Activated CD8-positive, alpha-beta T cell treated with anti-CD3 and anti-CD28 coated beads for 36 hours (primary cell): ENCODE data around the gene TNIK. TPM values are rescaled to one million over a fixed set of nuclear protein-coding genes. Genes with fewer than 3 reads are reported as not detected.

ENCODE experiments used
- ATAC-seq: fragments of 200-7000 bp; cut with Tn5 transposase; one replicate; pipeline ENCODE4 v1.10.0; 2021; ENCODE audit warnings: mild to moderate bottlenecking, moderate library complexity
- CTCF ChIA-PET: fragments of 350-600 bp; sonication (Branson Sonifier 250); formaldehyde crosslinking; loops from one replicate; lab custom pipeline; 2021; ENCODE audit warnings: antibody characterized with exemption; lab: Charles Lee
- POLR2A ChIA-PET: fragments of 350-600 bp; sonication (Branson Sonifier 250); formaldehyde crosslinking; loops from one replicate; lab custom pipeline; 2021; ENCODE audit warnings: antibody characterized with exemption; lab: Charles Lee
- DNase-seq: peaks from one replicate; pipeline ENCODE4 v3.0.0-alpha.2; 2020
- H3K27ac Mint-ChIP-seq: one replicate; pipeline ENCODE4 v1.8.0; 2021; ENCODE audit warnings: mild to moderate bottlenecking, mixed read lengths
- H3K27me3 Mint-ChIP-seq: one replicate; pipeline ENCODE4 v1.8.0; 2021; ENCODE audit warnings: mixed read lengths
- H3K36me3 Mint-ChIP-seq: one replicate; pipeline ENCODE4 v1.8.0; 2021; ENCODE audit warnings: low read depth, mixed read lengths
- H3K4me1 Mint-ChIP-seq: one replicate; pipeline ENCODE4 v1.8.0; 2021; ENCODE audit warnings: low read depth, mixed read lengths
- H3K4me3 Mint-ChIP-seq: one replicate; pipeline ENCODE4 v1.8.0; 2021; ENCODE audit warnings: mild to moderate bottlenecking, moderate library complexity, mixed read lengths
- H3K9me3 Mint-ChIP-seq: one replicate; pipeline ENCODE4 v1.8.0; 2021; ENCODE audit warnings: mixed read lengths
- intact Hi-C: fragments of 100-400 bp; cut with micrococcal nuclease; formaldehyde crosslinking; loops from one replicate; pipeline ENCODE4 v1.10.0; 2022
- total RNA-seq, 2 experiments: library from RNA; stranded (reverse); gene quantifications; one replicate each; pipeline ENCODE4 v1.2.3, GENCODE V29; 2021
- TF ChIP-seq, protein P1 (sequence below): fragments of 200-600 bp; IDR thresholded peaks from one replicate; pipeline ENCODE4 v1.8.0; 2022; ENCODE audit warnings: antibody characterized with exemption, mild to moderate bottlenecking

TNIK gene
- total RNA-seq, 2 experiments from 2014 or later = 25.1 to 28.8 TPM

DNA sequence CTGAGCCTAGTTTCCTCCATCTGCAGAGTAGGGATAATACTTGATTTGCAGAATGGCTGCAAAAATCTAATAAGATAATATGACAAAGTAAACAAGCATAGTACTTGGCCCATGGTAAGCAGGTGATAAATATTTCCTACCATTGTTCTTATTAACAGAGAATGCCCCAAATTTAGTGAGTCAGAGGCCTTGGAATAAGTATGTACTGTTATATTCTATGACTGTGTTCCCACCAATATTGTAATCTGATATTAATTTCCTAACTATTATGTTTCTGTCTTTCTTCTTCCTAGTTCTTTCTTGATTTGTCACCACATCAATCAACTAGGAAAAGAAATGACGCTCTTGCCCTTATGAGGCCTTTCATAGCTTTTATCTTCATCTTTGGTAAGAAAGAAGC lies 255.3 kb downstream of the TNIK start:
- POLR2A ChIA-PET = no interaction called here

DNA sequence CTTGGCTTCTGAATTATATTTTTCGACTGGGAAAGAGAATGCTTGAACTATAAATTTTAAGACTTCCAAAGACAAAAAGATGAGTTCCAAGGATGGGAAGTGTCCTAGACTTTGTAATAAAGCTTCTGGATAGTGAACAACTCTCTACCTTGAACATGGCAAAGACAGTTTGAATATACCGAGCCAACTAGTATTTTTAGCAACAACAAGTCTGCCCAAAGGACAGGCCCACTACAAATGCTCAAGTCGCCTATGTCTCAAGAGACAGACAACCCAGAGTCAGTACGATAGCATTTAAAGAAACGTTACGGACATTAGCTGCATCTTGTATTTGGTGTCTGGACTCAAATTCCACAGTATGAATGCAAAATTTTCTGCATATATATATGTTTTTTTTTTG lies 258.4 kb downstream of the TNIK start:
- no peak for ATAC-seq
- ChIA-PET CTCF (interaction anchor here (0.6 to 1.2 kb wide), 3 partner anchors 14 to 278 kb away, joined by 3 to 4 read pairs (median 3); no protein-coding TSS in a partner anchor), POLR2A (no interaction called here)
- Mint-ChIP-seq H3K9me3 (no peaks in the 10 kb centered on the region), H3K27ac (no peak overlapping the region), H3K4me1 (peaks cover 22% of the 10 kb centered on the region), H3K4me3 (no peak overlapping the region), H3K36me3 (peaks cover 29% of the 10 kb centered on the region), H3K27me3 (no peaks in the 10 kb centered on the region)
- TF ChIP-seq, protein P1, sequence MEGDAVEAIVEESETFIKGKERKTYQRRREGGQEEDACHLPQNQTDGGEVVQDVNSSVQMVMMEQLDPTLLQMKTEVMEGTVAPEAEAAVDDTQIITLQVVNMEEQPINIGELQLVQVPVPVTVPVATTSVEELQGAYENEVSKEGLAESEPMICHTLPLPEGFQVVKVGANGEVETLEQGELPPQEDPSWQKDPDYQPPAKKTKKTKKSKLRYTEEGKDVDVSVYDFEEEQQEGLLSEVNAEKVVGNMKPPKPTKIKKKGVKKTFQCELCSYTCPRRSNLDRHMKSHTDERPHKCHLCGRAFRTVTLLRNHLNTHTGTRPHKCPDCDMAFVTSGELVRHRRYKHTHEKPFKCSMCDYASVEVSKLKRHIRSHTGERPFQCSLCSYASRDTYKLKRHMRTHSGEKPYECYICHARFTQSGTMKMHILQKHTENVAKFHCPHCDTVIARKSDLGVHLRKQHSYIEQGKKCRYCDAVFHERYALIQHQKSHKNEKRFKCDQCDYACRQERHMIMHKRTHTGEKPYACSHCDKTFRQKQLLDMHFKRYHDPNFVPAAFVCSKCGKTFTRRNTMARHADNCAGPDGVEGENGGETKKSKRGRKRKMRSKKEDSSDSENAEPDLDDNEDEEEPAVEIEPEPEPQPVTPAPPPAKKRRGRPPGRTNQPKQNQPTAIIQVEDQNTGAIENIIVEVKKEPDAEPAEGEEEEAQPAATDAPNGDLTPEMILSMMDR = no peak
- DNase-seq = no peak
- intact Hi-C loops = no loop called here

More for the DNA sequence above, 255.3 kb downstream of the TNIK start:
- CTCF ChIA-PET = interaction anchor here (0.9 to 1.4 kb wide), 2 partner anchors 42 to 176 kb away, joined by 3 read pairs; no protein-coding TSS in a partner anchor
- Mint-ChIP-seq H3K4me1 (peaks cover 15% of the 10 kb centered on the region), H3K27me3 (no peaks in the 10 kb centered on the region), H3K27ac (no peak overlapping the region), H3K9me3 (no peaks in the 10 kb centered on the region), H3K36me3 (peaks cover 28% of the 10 kb centered on the region), H3K4me3 (no peak overlapping the region)
- ATAC-seq (no peak), DNase-seq (no peak)
- intact Hi-C loops = no loop called here
- TF ChIP-seq, protein P1 = no peak

DNA sequence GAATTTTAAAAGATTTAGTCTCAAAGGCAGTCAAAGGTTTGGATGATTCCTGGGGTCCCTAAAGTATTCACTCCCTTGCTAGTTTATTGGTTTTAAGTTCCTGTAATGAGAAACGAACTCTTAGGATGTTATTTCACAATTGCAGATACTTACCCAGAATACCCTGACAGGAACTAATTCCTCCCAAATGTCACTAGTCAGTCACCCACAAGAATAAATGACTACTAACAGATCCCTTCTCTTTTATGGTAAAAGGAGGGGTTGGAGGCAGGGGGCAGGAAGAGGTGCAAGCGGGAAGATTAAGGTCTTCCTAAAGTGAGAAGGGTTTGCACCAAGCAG lies 259.5 kb downstream of the TNIK start:
- CTCF ChIA-PET = no interaction called here
- H3K27me3 Mint-ChIP-seq = no peaks in the 10 kb centered on the region

DNA sequence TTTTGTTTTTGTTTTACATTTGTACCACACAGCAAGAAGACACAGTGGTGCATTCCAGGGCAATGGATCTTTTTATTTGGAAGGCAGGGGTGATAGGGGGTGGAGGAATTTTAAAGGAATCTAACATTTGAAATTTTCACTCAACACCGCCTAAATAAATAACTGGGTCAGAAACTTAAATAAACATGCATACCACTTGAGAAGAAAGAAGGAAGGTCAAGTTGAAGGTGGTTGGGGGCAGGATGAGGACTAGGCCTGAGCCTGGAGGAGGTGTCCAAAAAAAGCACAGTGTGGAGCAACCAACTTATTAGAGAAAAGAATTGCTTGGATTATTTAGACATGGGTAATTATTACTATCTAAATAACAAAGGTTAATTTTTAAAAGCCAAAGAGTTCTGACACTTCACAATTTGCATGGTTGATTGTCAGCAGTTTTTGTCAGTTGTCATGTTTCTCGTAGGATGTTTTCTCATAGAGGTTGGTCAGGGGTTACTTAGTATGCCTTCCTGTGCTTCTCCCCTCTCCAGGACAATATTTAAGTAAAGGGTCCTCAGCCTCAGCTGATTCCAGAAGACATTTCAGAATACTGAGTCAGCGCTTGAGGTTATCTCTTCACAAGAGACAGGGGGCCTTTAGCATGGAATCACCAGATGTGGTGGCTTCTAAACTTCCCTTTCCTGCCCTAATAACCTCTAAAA lies 260.0 kb downstream of the TNIK start:
- H3K27me3 Mint-ChIP-seq = no peaks in the 10 kb centered on the region
- ChIA-PET POLR2A (no interaction called here), CTCF (no interaction called here)
- TF ChIP-seq, protein P1 = no peak
- DNase-seq (no peak), ATAC-seq (no peak)
- H3K36me3 Mint-ChIP-seq = peaks cover 20% of the 10 kb centered on the region
- H3K4me3 Mint-ChIP-seq = no peak overlapping the region
- no peak overlapping the region for H3K27ac Mint-ChIP-seq
- intact Hi-C loops = no loop called here
- peaks cover 9% of the 10 kb centered on the region for H3K4me1 Mint-ChIP-seq
- H3K9me3 Mint-ChIP-seq = no peaks in the 10 kb centered on the region

More for the DNA sequence above, 259.5 kb downstream of the TNIK start:
- TF ChIP-seq, protein P1 = no peak
- H3K36me3 Mint-ChIP-seq = peaks cover 24% of the 10 kb centered on the region
- H3K27ac Mint-ChIP-seq = no peak overlapping the region
- ATAC-seq = no peak
- no peak overlapping the region for H3K4me3 Mint-ChIP-seq
- POLR2A ChIA-PET = no interaction called here
- no peak for DNase-seq
- H3K4me1 Mint-ChIP-seq = peaks cover 14% of the 10 kb centered on the region
- no peaks in the 10 kb centered on the region for H3K9me3 Mint-ChIP-seq
- intact Hi-C loops = no loop called here

DNA sequence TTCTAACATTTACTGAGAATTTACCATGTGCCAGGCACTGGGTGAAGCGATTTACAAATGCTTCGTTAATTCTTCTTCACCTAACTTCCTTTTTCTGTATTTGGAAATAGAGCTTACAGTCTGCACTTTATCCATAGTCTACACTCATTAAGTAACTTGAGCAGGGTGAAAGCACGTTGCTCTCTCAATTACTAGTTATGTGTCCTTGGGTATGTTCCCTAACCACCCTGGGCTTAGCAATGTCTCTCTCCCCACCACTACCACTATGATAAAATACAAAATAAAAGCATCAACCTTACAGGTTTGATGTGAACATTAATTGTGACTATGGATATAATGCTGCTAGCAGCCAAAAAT lies 260.8 kb downstream of the TNIK start:
- DNase-seq (no peak), ATAC-seq (no peak)
- Mint-ChIP-seq H3K4me1 (peaks cover 8% of the 10 kb centered on the region), H3K27ac (no peak overlapping the region), H3K27me3 (no peaks in the 10 kb centered on the region), H3K4me3 (no peak overlapping the region), H3K9me3 (no peaks in the 10 kb centered on the region), H3K36me3 (peaks cover 17% of the 10 kb centered on the region)
- TF ChIP-seq, protein P1 = no peak
- CTCF ChIA-PET = interaction anchor here (1.0 kb wide), 1 partner anchor 11 kb away, joined by 4 read pairs; no protein-coding TSS in a partner anchor
- intact Hi-C loops = no loop called here
- POLR2A ChIA-PET = no interaction called here
